WTC11 (cell line): Measurements from ENCODE around the gene LRP4.

Source experiments
- CBFB ChIP-seq: sonication (generic); formaldehyde crosslinking; IDR thresholded peaks from 2 replicates; pipeline ENCODE4 v1.8.1; 2022; ENCODE audit warnings: mild to moderate bottlenecking, low read depth, missing genetic modification reagents
- FOXP1 ChIP-seq: sonication (generic); formaldehyde crosslinking; IDR thresholded peaks from 2 replicates; pipeline ENCODE4 v1.8.0; 2022; ENCODE audit warnings: missing genetic modification reagents, mild to moderate bottlenecking, moderate library complexity, borderline replicate concordance
- JUN ChIP-seq: sonication (generic); formaldehyde crosslinking; IDR thresholded peaks from 2 replicates; pipeline ENCODE4 v1.8.0; 2023; ENCODE audit warnings: mild to moderate bottlenecking, missing genetic modification reagents
- KAT7 ChIP-seq: sonication (generic); formaldehyde crosslinking; IDR thresholded peaks from 2 replicates; pipeline ENCODE4 v1.8.1; 2023; ENCODE audit warnings: missing genetic modification reagents, mild to moderate bottlenecking, borderline replicate concordance
- NR2C2 ChIP-seq: sonication (generic); formaldehyde crosslinking; IDR thresholded peaks from 2 replicates; pipeline ENCODE4 v1.8.0; 2022; ENCODE audit warnings: mild to moderate bottlenecking, missing genetic modification reagents
- SMAD4 ChIP-seq: sonication (generic); formaldehyde crosslinking; IDR thresholded peaks from 2 replicates; pipeline ENCODE4 v1.8.0; 2022; ENCODE audit warnings: mild to moderate bottlenecking, missing genetic modification reagents
- TF ChIP-seq, protein P1 (sequence below): sonication (generic); formaldehyde crosslinking; IDR thresholded peaks from 2 replicates; pipeline ENCODE4 v1.8.1; 2023; ENCODE audit warnings: mild to moderate bottlenecking, missing genetic modification reagents
- TF ChIP-seq, protein P2 (sequence below): sonication (generic); formaldehyde crosslinking; IDR thresholded peaks from 2 replicates; pipeline ENCODE4 v1.8.1; 2023; ENCODE audit warnings: mild to moderate bottlenecking, missing genetic modification reagents, moderate library complexity
- TF ChIP-seq, protein P3 (sequence below): fragments of 200-600 bp; IDR thresholded peaks from 2 replicates; pipeline ENCODE4 v1.8.0; 2022; ENCODE audit warnings: antibody characterized with exemption
- TF ChIP-seq, protein P4 (sequence below): sonication (generic); formaldehyde crosslinking; IDR thresholded peaks from 2 replicates; pipeline ENCODE4 v1.8.0; 2022; ENCODE audit warnings: mild to moderate bottlenecking, missing genetic modification reagents
- TF ChIP-seq, protein P5 (sequence below): sonication (generic); formaldehyde crosslinking; IDR thresholded peaks from 2 replicates; pipeline ENCODE4 v1.8.1; 2022; ENCODE audit warnings: low read depth, mild to moderate bottlenecking, moderate library complexity, missing genetic modification reagents, borderline replicate concordance
- TF ChIP-seq, protein P6 (sequence below): sonication (generic); formaldehyde crosslinking; IDR thresholded peaks from 2 replicates; pipeline ENCODE4 v1.8.0; 2022; ENCODE audit warnings: mild to moderate bottlenecking, missing genetic modification reagents

DNA sequence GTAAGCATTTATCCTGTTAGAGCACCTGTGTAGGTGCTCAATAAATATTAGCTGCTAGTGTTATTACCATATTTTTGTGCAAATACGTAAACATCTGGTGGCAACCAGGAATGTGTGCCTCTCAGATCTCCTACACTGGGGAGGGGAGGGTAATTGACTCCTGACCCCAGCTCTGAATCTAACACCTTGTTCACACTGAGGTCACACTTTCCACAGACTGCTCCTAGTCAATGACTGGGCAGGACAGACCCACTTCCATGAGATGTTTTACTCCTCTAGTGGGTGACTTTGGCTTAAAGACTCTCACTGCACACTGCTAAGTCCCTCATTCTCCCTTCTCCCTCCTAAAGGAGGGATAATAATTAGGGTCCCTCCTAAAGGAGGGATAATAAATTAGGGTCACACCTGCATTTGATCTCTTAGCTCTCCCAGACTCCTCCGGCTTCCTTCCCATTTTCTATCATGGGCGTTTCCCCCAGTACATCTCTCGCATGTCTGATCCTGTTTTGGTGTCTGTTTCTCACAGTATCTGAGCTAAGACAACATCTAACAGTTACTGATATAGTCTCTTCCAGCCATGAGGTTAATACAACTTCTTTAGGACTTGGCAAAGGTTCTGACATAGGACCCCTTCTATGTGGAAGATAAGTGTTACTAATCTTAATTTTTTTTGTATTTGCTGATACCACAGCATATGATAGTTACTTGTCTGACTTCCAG lies 26.2 kb upstream of the LRP4 start:
- TF ChIP-seq, protein P1, sequence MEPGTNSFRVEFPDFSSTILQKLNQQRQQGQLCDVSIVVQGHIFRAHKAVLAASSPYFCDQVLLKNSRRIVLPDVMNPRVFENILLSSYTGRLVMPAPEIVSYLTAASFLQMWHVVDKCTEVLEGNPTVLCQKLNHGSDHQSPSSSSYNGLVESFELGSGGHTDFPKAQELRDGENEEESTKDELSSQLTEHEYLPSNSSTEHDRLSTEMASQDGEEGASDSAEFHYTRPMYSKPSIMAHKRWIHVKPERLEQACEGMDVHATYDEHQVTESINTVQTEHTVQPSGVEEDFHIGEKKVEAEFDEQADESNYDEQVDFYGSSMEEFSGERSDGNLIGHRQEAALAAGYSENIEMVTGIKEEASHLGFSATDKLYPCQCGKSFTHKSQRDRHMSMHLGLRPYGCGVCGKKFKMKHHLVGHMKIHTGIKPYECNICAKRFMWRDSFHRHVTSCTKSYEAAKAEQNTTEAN (CRISPR knock-in tag) = no peak
- TF ChIP-seq FOXP1 (CRISPR knock-in tag) = no peak
- TF ChIP-seq, protein P2, sequence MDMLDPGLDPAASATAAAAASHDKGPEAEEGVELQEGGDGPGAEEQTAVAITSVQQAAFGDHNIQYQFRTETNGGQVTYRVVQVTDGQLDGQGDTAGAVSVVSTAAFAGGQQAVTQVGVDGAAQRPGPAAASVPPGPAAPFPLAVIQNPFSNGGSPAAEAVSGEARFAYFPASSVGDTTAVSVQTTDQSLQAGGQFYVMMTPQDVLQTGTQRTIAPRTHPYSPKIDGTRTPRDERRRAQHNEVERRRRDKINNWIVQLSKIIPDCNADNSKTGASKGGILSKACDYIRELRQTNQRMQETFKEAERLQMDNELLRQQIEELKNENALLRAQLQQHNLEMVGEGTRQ (CRISPR knock-in tag) = no peak
- TF ChIP-seq, protein P3, sequence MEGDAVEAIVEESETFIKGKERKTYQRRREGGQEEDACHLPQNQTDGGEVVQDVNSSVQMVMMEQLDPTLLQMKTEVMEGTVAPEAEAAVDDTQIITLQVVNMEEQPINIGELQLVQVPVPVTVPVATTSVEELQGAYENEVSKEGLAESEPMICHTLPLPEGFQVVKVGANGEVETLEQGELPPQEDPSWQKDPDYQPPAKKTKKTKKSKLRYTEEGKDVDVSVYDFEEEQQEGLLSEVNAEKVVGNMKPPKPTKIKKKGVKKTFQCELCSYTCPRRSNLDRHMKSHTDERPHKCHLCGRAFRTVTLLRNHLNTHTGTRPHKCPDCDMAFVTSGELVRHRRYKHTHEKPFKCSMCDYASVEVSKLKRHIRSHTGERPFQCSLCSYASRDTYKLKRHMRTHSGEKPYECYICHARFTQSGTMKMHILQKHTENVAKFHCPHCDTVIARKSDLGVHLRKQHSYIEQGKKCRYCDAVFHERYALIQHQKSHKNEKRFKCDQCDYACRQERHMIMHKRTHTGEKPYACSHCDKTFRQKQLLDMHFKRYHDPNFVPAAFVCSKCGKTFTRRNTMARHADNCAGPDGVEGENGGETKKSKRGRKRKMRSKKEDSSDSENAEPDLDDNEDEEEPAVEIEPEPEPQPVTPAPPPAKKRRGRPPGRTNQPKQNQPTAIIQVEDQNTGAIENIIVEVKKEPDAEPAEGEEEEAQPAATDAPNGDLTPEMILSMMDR = no peak
- TF ChIP-seq, protein P4, sequence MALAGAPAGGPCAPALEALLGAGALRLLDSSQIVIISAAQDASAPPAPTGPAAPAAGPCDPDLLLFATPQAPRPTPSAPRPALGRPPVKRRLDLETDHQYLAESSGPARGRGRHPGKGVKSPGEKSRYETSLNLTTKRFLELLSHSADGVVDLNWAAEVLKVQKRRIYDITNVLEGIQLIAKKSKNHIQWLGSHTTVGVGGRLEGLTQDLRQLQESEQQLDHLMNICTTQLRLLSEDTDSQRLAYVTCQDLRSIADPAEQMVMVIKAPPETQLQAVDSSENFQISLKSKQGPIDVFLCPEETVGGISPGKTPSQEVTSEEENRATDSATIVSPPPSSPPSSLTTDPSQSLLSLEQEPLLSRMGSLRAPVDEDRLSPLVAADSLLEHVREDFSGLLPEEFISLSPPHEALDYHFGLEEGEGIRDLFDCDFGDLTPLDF (CRISPR knock-in tag) = no peak
- TF ChIP-seq CBFB (CRISPR knock-in tag) = no peak
- no peak for TF ChIP-seq NR2C2 (CRISPR knock-in tag)
- no peak for TF ChIP-seq KAT7
- TF ChIP-seq, protein P5, sequence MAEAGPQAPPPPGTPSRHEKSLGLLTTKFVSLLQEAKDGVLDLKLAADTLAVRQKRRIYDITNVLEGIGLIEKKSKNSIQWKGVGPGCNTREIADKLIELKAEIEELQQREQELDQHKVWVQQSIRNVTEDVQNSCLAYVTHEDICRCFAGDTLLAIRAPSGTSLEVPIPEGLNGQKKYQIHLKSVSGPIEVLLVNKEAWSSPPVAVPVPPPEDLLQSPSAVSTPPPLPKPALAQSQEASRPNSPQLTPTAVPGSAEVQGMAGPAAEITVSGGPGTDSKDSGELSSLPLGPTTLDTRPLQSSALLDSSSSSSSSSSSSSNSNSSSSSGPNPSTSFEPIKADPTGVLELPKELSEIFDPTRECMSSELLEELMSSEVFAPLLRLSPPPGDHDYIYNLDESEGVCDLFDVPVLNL (CRISPR knock-in tag) = no peak
- no peak for TF ChIP-seq JUN
- TF ChIP-seq SMAD4 = no peak
- TF ChIP-seq, protein P6, sequence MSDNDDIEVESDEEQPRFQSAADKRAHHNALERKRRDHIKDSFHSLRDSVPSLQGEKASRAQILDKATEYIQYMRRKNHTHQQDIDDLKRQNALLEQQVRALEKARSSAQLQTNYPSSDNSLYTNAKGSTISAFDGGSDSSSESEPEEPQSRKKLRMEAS (CRISPR knock-in tag) = no peak
